ENCODE data around the gene KRT13. TPM values are rescaled to one million over a fixed set of nuclear protein-coding genes. Genes with fewer than 3 reads are reported as not detected.

The KRT13 gene
- total RNA-seq, 1 donor from 2014 or later, result not detected

DNA sequence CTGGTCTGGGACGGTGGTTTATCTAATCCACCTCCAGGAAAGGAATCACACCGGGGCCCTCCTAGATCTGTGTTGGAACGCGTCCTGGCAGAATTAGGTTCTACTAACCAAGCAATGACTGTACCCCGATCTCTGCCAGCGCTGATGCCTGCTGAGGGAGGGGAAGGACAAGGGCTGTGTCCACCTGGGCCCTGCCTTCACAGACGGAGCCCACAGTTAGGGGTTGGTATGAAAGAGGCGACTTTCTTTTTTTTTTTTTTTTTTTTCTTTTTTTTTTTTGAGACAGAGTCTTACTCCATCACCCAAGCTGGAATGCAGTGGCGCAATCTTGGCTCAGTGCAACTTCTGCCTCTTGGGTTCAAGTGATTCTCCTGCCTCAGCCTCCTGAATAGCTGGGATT lies 32.6 kb upstream of the KRT13 start:
- DNase-seq (ENCODE audit: low read depth in 2 of 2), result no peak

DNA sequence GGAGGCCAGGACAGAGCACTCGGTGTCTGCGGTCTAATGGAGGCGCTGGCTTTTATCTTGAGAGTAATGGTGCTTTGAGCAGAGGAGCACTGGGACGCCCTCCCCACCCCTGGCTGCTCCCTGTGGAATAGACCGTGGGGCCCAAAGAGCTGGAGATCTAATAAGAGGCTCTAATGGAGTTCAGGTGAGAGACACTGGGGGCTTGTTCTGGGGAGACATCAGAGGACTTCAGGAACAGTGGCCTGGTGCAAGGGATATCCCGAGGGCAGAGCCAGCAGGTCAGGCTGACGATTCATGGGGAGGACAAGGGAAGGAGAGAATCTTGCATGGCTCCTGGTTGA lies 32.2 kb upstream of the KRT13 start:
- DNase-seq (ENCODE audit: low read depth in 2 of 2), result no peak

DNA sequence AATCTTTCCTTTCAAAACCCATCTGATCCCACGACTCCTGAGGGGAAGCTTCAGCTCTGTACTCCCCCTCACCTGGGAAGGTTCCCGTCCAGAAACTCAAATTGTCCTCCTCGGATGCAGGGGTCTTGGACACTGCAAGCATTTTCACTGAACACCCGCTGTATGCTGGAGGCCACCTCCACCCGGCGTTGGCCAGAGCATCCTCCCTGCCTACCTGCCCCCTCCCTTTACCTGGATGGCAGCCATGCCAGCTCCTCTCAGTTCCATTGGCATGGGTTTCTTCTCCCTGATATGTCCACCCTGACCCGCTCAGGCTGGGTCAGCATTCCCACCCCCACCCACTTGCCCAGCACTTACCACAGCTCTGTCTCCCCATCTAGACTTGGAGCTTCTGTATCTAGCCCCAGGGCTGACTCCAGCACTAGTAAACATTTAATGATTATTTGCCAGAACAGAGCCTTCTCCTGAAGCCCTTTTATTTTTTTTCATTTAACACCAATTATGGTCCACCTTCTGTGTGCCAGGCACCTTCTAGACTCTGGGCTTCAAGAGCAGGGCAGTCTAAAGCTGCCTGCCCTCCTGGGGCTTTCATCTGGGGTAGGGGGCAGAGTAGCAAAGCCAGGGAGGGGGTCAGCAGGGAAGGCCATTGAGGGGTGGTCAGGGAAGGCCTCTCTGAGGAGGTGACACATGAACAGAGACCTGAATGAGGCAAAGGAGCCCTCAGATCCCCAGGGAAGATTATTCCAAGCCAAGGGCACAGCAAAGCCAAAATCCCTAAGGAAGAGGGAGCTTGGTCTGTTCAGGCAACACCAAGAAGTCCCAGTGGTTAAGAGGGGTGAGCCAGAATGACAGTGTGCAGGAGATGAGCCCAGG lies 31.6 kb upstream of the KRT13 start:
- DNase-seq (ENCODE audit: low read depth in 2 of 2), result no peak

DNA sequence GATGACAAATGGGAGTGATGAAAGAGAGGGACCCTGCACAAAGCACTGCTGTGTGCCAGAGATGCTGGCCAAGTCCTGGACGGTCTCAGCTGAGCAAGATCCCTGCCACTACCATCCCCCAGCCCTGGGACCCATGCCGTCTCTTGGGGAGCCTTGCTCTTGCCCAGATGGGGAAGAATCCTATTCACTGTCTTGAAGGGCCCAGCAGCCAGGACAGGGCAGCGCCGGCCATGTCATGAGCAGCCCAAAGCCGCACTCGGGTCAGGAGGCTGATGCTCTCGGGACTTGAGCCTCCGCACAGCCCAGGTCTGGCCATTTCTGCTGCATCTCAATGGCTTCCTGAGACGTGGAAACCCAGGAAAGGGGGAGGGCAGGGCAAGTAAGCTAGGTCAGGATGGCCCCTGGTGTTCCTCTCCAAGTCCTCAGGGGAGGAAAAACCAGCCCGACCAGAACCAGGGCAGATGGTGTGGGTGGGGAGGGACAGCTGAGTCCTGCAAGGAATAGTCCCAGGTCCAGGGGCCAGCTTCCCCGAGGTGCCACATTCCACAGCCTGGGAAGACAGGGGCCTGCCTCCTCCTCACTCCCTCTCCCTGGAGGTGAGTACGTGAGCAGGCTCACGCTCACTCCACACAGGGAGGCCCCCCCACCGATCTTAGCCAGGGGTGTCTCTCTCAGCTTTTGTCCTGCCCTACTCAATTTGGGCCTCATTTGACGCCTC lies 30.5 kb upstream of the KRT13 start:
- DNase-seq (ENCODE audit: low read depth in 2 of 2), result no peak

DNA sequence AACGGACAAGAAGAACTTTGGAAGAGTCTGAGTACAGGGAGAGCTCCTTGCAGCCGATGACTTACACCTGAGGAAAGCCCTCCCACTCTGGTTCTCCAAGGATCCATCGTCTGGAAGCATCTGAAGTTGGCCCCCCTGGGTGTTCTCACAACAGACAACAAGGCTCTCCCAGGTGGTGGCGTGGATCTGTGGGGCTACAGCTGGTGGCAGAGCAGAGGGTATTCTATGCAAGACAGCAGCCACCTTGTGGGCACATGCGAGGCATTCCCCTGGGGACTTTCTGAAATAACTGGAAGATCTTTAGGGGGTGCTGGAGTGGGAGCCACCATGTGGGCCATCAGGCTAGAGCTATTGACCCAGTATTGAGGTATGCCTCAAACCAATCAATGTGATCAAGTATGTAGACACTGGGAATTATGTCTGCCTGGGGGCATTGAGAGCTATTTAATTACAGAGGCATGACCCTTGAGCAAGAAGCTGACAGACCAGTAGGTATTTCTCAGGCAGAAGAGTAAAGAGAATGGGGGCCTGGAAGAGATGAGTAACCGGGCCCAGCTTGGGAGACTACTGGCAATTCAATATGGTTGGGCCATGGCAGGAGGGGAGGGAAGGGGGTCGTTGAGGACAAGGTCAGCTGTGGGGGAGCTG lies 29.6 kb upstream of the KRT13 start:
- DNase-seq (ENCODE audit: low read depth in 2 of 2), result no peak

DNA sequence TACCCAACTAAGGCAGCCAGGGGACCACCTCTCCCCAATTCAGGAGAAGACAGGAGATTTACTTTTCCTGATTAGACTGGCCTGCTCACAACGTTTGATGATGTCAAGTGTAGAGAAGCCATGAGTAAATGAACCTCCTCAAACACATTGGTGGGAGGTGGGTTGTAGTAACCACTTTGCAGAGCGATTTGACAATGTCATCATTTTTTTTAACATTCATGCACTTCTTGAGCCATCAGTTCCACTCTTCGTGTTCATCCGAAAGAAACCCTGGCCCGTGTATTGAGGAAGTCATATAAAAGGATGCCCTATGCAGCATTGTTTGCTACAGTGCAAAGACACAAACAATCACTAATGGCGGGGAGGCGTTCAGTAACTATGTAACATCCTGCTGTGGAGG lies 28.2 kb upstream of the KRT13 start:
- no peak for DNase-seq (ENCODE audit: low read depth in 2 of 2)

DNA sequence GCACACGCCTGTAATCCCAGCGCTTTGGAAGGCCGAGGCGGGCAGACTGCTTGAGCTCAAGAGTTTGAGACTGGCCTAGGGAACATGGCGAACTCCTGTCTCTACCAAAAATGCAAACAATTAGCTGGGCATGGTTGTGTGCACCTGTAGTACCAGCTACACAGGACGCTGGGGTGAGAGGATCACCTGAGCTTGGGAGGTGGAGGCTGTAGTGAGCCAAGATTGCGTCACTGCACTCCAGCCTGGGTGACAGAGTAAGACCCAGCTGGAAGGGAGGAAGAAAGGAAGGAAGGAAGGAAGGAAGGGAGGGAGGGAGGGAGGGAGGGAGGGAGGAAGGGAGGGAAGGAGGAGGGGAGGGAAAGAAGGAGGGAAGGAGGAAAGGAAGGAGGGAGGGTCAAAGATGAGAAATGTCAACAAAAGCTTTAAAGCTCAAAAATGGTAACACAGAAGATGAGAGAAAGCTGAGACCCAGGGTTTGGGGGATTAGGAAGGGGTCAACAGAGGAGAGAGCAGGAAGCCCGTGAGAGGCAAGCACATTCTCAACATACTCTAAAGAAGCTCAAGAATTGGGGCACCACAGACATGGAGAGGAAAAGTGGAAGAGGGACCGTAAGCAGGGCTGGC lies 27.6 kb upstream of the KRT13 start:
- no peak for DNase-seq (ENCODE audit: low read depth in 2 of 2)

DNA sequence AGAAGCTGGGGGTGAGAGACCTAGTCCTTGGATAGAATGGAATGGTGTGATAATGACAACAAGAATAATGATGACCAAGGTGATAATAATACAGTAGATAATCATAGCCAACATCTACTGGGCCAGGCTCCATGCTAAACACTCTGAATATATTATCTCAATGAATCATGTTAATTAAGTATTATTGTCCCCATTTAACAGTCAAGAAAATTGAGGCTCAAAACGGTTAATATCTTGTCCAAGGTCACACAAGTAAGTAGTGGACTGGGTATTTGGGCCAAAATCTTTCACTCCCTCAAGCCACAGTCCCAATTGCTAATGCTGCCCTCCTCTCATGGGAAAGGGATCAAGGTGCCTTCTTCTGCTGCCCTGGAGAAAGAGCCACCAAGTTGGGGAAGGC lies 26.6 kb upstream of the KRT13 start:
- DNase-seq (ENCODE audit: low read depth in 2 of 2), result no peak

DNA sequence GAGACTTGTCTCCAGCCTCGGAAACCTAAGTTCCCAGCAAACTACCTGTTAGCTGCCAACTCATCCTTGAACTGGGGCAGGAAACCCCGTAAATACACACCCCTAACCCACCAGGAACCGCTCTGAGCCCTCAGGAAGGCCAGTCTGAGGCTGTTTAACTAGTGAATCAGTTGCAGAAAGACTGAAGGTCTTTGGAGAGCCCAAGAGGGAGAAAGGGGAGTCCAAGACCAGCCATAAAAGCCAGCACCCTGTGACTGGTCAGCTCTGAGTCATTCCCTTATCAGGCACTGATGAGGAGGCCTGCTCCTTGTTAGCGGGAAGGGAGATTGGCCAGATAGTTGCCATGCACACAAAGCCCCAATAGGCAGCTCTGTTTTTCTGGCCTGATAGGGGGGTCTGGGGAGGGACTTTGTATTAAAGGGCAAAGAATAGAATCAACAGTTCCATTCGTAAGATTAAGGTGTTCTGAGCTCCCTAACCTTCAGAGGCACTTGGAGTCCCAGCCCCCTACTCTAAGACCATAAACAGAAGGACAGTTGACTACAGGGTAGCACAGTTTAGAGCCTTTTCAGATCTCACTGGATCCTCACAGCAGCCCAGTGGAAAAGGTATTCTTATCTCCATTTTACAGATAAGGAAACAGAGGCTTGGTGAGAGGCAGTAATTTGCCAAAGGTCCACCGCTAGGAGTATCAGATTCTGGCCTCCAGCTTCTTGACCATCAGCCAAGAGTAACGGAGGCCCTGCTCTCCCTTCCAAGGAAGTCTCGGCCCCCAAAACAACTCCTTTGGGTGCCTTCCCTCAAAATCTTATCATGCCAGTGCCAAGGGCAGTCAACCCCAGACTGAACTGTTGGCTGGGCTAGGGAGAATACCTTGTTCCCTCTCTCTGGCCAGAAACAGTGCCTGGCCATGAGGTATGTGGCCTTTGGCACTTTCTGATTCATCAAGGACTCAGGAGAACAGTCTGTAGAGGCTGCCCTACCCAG lies 24.9 kb upstream of the KRT13 start:
- DNase-seq (ENCODE audit: low read depth in 2 of 2), result peak in 1 of 2 donors; percentile 86

DNA sequence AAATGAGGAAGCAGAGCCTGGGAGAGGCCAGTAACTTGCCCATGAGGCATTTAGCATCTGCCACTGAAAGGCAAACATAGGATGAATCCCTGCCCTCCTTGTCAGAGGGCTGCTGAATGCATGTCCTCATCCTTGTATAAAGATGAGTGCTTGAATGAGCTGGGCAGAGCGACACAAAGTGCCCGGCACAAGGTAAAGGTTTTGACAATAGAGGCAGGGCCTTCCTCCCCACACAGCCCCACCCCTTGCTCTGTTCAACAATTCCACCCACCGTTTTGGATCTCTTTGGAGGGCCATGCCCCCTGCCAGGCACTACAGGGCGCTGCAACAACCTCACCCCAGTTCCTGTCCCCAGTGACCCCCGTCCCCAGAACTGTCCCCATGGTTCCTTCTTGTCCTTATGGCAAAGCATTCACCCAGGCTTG lies 24.1 kb upstream of the KRT13 start:
- no peak for DNase-seq (ENCODE audit: low read depth in 2 of 2)

DNA sequence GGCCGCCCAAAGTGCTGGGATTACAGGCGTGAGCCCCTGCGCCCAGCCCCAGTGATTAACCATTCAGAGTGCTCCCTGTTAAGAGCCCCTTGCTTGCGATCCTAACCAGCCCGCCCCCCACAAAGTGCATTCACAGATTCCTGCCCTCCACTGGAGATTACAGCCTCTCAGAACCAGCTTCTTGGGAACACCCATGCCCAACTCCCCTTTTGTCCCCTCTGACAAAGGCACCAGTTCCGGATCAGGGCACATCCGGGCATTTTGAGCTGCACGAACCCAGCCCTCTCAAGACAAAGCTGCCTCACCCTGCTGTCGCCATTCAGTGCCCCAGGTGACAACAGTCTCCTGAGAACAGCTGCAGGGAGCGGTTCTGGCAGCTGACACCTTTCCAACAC lies 23.5 kb upstream of the KRT13 start:
- DNase-seq (ENCODE audit: low read depth in 2 of 2), result no peak

DNA sequence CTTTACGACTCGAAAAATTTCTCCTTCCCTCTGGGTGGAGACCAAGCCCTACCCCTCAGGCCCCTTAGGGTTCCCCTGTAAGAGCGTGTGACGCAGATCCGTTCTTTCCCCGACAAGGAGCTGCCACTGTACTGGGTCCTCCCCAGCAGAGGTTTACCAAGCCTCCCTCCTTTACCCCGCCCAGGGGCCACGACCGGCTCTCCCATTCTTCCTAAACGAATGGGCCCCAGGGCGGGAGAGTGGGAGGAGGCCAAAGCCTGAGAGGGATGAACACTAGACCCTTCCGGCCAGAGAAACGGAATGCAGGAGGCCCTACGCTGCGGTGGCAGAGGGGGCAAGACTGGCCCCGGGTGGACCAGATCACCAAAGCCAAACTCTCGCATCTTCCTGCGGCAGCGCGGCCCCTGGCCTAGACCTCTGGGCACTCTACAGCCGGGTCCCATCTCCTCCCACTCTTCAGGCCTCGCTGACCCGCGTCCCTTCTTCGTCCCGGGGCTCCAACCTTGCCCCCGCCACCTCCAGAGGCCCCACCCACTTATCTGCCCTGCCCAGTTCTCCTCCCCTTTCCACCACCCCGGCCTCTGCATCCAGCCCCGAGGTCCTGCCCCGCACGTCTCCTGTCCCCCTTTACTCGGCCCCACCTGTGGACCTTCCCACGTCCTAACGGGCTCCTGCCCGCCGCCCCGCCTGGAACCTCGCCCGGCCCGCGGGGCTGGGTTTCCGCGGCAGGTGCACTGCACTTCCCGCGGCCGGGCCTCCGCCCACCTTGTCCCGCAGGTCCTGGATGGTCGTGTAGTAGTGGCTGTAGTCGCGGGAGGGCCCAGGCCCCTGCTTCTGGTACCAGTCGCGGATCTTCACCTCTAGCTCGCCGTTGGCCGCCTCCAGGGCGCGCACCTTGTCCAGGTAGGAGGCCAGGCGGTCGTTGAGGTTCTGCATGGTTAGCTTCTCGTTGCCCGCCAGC lies 21.9 kb upstream of the KRT13 start:
- DNase-seq (ENCODE audit: low read depth in 2 of 2), result no peak

DNA sequence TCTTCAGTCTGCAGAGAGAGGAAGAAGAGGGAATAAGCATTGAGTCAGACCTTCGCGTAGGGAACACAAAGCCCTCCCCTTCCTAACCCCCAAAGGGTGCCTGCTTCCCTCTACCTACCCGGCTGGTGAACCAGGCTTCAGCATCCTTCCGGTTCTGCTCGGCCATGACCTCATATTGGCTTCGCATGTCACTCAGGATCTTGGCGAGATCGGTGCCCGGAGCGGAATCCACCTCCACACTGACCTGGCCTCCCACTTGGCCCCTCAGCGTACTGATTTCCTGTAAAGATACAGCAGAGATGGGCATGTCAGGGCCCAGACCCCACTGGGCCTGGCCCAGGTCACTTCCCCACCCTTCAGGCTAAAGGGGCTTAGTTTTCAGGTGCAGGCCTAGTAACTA lies 18.8 kb upstream of the KRT13 start:
- DNase-seq (ENCODE audit: low read depth in 2 of 2), result no peak

DNA sequence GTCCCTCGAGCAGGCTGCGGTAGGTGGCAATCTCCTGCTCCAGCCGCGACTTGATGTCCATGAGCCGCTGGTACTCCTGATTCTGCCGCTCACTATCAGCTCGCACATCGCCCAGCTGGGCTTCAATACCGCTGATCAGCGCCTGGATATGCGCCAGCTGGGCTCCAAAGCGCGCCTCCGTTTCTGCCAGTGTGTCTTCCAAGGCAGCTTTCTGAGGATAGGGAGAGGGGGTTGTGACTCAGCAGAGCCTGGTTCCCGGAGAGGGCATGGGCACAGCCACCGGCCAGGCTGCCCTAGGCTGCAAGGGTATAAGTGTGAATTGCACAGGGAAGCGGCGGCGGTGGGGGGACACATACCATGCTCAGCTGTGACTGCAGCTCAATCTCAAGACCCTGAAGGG lies 18.4 kb upstream of the KRT13 start:
- DNase-seq (ENCODE audit: low read depth in 2 of 2), result peak in 1 of 2 donors; percentile 28

DNA sequence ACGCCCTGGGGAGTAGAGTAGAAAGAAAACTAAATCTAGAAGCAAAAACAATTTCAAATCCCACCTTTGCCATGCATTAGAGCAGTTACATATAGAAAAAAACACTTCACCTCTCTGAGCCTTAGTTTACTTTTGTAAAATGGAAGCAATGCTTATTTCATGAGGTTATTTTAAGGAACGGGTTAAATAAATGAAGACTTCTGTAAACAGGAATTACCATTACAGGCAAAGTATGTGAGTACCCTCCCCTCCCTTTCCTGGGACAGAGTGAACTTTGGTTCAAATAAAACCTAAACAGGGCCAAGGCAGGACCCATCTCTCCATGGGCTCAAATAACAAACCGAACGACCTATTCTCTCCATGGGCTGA lies 17.8 kb upstream of the KRT13 start:
- DNase-seq (ENCODE audit: low read depth in 2 of 2), result no peak

DNA sequence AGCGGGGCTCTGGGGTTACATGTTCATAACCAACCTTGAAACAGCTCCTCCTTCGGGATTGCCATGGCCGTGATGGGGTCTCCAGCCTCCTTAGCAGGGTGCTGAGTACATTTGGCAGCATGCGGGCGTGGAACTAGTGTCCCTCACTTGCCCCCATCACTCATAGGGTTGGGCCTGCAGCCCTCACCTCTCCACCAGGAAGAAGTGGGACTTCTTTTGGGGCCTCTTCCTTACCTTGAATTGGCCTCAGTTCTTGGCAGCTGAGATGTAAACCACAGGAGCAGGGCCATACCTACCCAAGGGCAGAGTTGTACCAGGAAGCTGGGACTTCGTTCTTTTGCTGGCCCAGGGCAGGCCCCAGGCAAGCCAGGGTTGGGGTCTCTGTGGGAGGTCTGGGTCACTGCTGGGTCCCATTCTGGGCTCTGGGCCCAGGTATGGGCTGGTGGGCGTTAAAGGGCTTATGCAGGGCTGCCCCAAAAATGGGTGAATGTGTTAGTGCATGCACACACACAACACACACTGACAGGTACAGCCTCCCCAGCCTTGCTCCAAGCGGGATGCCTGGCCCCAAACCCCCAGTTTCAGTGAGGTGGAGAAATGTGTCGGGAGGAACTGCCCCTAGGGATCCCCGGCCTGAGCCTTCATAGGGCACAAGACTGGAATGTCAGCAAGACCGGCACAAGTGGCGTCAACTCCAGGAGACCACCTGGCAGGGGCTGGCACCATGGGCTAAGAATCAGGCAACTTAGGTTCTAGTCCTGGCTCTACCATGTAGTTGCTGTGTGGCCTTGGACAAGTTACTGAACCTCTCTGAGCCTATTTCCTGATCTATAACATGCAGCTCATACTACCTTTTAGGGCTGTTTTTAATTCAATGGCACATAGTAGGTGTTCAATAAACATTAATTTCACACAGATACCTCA lies 17.2 kb upstream of the KRT13 start:
- no peak for DNase-seq (ENCODE audit: low read depth in 2 of 2)

DNA sequence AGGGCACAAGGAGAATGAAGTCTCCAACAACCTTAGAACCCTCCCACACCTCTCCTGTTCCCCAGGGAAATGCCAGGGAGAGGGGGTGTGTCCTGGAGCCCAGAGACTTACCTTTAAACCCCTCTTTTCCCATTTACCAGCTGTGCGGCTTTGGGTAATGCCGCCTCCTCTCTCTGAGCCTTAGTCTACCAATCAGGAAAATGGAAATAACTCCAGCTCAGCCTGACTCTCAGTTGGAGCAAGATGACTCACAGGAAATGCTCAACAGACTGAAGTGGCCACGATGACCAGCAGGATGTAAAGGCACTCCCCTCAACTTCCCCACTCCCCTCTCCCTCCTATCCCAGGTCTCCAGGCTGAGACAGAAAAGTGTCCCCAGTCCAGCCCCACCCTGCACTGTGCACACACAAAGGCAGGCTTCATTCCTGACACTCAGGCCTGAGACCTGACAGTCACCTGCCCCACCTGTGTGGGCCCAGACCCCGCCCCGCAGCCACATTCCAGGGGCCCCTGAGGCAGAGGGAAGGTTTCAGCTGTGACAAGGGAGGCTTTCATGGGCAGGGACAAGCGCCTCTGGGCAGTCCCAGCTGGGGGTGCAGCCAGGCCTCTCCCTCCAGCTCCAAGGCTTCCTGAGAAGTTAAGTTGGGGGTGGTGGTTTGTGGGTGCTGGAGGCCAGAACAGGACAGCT lies 16.3 kb upstream of the KRT13 start:
- peak; percentile 64 to 88 for DNase-seq (ENCODE audit: low read depth in 2 of 2)

All from lung microvascular endothelial cell (primary cell).